Motor neuron (in vitro differentiated cells): Measurements from ENCODE around the gene ZFYVE28. TPM values are rescaled to one million over a fixed set of nuclear protein-coding genes. Genes with fewer than 3 reads are reported as not detected.

Experiments
- ATAC-seq, 8 experiments: fragments of 200-7000 bp; cut with Tn5 transposase; replicated peaks in 6 of 8; 2 replicates each; pipeline ENCODE4 v1.8.0; 2021; ENCODE audit warnings: mild to moderate bottlenecking in 8 of 8, moderate library complexity in 8 of 8
- H3K27ac ChIP-seq, 2 donors: fragments of 250-450 bp; sonication (Bioruptor Pico); 2 replicates each; pipeline ENCODE4 v1.9.0; 2021; ENCODE audit warnings: antibody characterized with exemption in 2 of 2, mild to moderate bottlenecking in 2 of 2, moderate library complexity in 1 of 2
- H3K4me1 ChIP-seq, 2 donors: fragments of 250-450 bp; sonication (Bioruptor Pico); replicated peaks in 1 of 2; 2 replicates each; pipeline ENCODE4 v1.6.1; 2021; ENCODE audit warnings: antibody characterized with exemption in 2 of 2, mild to moderate bottlenecking in 2 of 2, moderate library complexity in 1 of 2
- H3K4me3 ChIP-seq, 5 donors: fragments of 250-450 bp; sonication (Bioruptor Pico); 2 replicates each; pipeline ENCODE4 v1.9.0; 2021; ENCODE audit warnings: antibody characterized with exemption in 5 of 5, mild to moderate bottlenecking in 5 of 5, moderate library complexity in 4 of 5
- WGBS, 10 experiments: fragments of 450-650 bp; shearing (Covaris generic); methylation state at CpG; one replicate each; pipeline ENCODE4 v1.0.0; 2022; 5-methylcytosine and 5-hydroxymethylcytosine counted together
- in situ Hi-C, 9 experiments: fragments of 400-800 bp; cut with MboI; loops; one replicate each; pipeline ENCODE4 v1.15.0; 2021; ENCODE audit warnings: low sequenced_read_pairs in 9 of 9, low pct_unique_long_range_greater_than_20kb in 2 of 9; ENCODE audit not compliant: unreplicated experiment in 9 of 9
- total RNA-seq, 8 experiments: library from RNA; unstranded; fragments of 300-600 nt; gene quantifications; 2 replicates each; pipeline versions ENCODE4 v1.2.3 to v1.2.4, GENCODE V29; 2022

ZFYVE28 gene
- total RNA-seq, 8 experiments from 2014 or later: 1.1 to 8.2 (median 4.3) TPM

DNA sequence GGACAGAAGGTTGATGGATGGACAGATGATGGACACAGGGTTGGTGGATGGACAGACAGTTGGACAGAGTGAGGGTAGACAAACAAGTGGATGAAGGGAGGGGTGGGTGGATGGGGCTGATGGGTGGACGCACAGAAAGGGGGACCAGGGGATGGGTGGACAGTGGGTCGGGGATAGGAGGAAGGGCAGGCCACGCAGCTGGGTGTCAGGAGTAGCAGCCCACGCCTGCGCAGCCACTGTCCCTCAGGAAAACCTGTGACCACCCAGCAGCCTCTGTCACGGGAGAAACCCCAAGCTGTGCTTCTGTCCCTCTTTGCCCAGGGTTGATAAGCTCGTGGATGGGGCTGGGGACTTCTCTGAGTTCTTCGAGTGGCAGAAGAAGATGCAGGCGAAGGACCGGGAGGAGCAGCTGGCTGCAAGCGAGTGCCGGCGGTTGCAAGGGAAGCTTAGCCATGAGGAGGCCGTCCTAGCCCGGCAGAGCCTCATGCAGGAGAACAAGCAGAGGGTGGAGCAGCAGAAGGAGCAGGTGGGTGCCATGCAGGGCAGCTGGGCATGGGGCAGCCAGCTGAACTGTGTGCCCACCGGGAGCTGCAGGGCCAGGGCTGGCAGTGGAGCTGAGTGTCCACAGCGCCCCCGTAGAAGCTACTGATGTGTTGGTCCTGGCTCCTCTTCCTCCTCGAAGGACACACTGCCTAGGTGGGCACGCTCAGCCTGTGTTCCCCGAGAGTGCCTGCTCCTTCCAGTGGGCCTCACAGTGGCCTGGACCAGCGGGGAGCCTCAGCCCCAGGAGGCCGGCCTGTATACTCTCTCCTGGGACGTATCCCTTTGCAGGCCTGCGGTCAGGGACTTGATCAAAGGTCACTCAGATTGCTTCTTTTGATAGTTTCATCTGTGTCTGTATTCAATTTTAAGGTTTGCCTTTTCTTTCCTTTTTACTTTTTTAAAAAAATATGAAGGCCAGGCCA, 33.7 kb upstream of the ZFYVE28 start:
- H3K27ac ChIP-seq: no peak overlapping the region
- WGBS, 10 experiments: 71 to 97% (median 83%) methylated on average over 2 to 4 of the region's 25 CpGs; no CpG with 5 or more reads in 5 of the 10 experiments
- H3K4me3 ChIP-seq: no peak overlapping the region
- in situ Hi-C loops: no loop called here
- H3K4me1 ChIP-seq: no peaks in the 10 kb centered on the region
- no peak for ATAC-seq

- in situ Hi-C loops: no loop called here
- WGBS, 10 experiments: 0 to 83% (median 68%) methylated on average over 1 to 3 of the region's 10 CpGs; no CpG with 5 or more reads in 5 of the 10 experiments
- ATAC-seq: no peak
- no peak overlapping the region for H3K27ac ChIP-seq
- H3K4me1 ChIP-seq: no peaks in the 10 kb centered on the region
- no peak overlapping the region for H3K4me3 ChIP-seq
Measured at GRCh38 chr4:2451036-2451520, 32.6 kb upstream of the ZFYVE28 start.

- Histone ChIP-seq H3K27ac (no peak overlapping the region), H3K4me1 (peaks cover 0 to 5% of the 10 kb centered on the region in 2 donors), H3K4me3 (no peak overlapping the region)
- in situ Hi-C loops: no loop called here
- no peak for ATAC-seq
- WGBS, 10 experiments: 60 to 87% (median 73%) methylated on average over 2 to 4 of the region's 16 CpGs; no CpG with 5 or more reads in 6 of the 10 experiments
Measured at GRCh38 chr4:2450394-2451035, 32.1 kb upstream of the ZFYVE28 start.

GRCh38 chr4:2449511-2450392, 31.3 kb upstream of the ZFYVE28 start:
- no peak for ATAC-seq
- H3K4me3 ChIP-seq: no peak overlapping the region
- H3K27ac ChIP-seq: no peak overlapping the region
- peaks cover 0 to 9% of the 10 kb centered on the region in 2 donors for H3K4me1 ChIP-seq
- WGBS, 10 experiments: 48 to 80% (median 72%) methylated on average over 1 to 8 of the region's 27 CpGs; no CpG with 5 or more reads in 5 of the 10 experiments
- in situ Hi-C loops: no loop called here

DNA sequence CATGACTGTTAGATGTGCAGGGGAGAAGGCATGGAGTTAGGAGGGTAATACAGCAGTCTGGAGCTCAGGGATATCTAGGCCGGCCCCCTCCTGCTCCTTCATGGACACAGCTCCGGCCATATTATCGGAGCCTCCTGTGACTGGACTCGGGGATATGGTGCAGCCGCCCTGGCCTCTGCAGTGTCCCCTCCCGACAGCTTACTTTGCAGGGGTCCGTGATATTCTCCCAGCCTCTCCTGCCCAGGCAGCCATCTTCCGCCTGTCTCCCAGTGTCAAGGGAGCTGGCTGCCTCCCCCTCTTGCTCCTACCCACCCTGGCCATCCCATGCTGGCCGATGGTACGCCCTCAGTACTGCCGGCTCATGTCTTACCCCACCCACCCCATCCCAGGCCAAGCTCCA, 30.6 kb upstream of the ZFYVE28 start:
- Histone ChIP-seq H3K4me3 (no peak overlapping the region), H3K4me1 (peaks cover 0 to 9% of the 10 kb centered on the region in 2 donors), H3K27ac (no peak overlapping the region)
- 60 to 93% (median 80%) methylated on average over 1 to 3 of the region's 11 CpGs; no CpG with 5 or more reads in 5 of the 10 experiments for WGBS, 10 experiments
- ATAC-seq: no peak
- in situ Hi-C loops: no loop called here

- Histone ChIP-seq H3K4me3 (no peak overlapping the region), H3K27ac (no peak overlapping the region), H3K4me1 (peaks cover 0 to 9% of the 10 kb centered on the region in 2 donors)
- in situ Hi-C loops: no loop called here
- ATAC-seq: no peak
- 40 to 100% (median 89%) methylated on average over 1 to 4 of the region's 7 CpGs; no CpG with 5 or more reads in 5 of the 10 experiments for WGBS, 10 experiments
Measured at GRCh38 chr4:2448589-2448988, 30.1 kb upstream of the ZFYVE28 start.

DNA sequence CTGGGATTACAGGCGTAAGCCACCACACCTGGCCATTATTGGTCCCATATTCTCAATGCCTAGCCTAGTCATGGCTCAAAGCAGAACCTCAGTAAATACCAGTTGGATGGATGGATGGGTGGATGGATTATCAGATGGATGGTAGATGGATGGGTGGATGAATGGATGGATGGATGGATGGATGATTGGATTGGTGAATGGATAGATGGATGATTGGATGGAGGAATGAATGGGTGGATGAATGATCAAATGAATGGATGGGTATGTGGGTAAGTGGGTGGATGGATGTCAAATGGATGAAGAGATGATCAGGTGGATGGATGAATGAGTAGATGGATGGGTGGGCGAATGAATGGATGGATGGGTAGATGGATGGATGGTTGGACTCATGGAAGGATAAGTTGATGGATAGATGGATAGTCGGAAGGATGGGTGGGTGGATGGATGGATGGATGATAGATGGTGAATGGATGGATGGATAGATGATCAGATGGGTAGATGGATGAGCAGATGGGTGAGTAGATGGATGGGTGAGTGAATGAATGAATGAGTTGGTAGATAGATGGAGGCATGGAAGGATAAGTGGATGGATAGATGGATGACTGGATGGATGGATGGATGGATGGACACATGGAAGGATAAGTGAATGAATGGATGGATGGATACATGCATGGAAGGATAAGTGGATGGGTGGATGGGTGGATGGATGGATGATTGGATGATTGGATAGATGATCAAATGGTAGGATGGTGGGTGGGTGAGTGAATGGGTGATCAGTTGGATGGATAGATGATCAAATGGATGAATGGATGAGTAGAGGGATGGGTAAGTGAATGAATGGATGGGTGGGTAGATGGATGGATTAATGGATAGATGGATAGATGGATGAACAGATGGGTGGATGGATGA, 28.5 kb upstream of the ZFYVE28 start:
- no peak for ATAC-seq
- Histone ChIP-seq H3K4me1 (peaks cover 0 to 9% of the 10 kb centered on the region in 2 donors), H3K27ac (no peak overlapping the region), H3K4me3 (no peak overlapping the region)
- in situ Hi-C loops: no loop called here
- 21 to 92% (median 75%) methylated on average over 2 to 3 of the region's 3 CpGs for WGBS, 10 experiments

DNA sequence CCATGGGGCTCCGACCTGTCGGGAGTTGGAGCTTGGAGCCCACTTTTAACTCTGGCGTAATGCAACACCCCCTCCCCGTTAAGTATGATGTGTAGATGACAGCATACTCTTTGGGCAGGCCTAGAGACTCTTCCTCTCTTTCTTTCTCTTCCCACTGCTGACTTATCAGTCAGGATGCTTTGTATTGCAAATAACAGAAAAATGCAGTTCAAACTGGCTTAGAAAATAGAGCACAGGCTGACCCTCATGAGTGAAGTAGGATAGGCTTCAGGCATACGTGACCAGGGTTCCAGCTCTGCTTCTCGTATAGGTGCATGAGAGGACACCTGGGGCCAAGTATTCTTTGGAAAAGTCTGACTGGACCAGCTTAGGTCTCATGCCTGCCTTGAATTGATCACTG, 27.1 kb upstream of the ZFYVE28 start:
- in situ Hi-C loops: no loop called here
- WGBS, 10 experiments: 0 to 80% (median 79%) methylated on average over 1 to 3 of the region's 6 CpGs; no CpG with 5 or more reads in 4 of the 10 experiments

GRCh38 chr4:2445130-2445529, 26.7 kb upstream of the ZFYVE28 start:
- in situ Hi-C loops: no loop called here
- WGBS, 10 experiments: 80 to 100% (median 83%) methylated on average over 1 to 7 of the region's 9 CpGs; no CpG with 5 or more reads in 7 of the 10 experiments
- ATAC-seq: peak in 2 of 8 experiments; percentile 3 to 6
- Histone ChIP-seq H3K27ac (no peak overlapping the region), H3K4me3 (no peak overlapping the region), H3K4me1 (peaks cover 0 to 9% of the 10 kb centered on the region in 2 donors)

More for the DNA sequence above, 27.1 kb upstream of the ZFYVE28 start:
- no peak overlapping the region for H3K4me3 ChIP-seq
- peak in 4 of 8 experiments; percentile 18 to 50 (median 33) for ATAC-seq
- peak overlapping the region in 1 of 2 donors; percentile 46 for H3K27ac ChIP-seq
- H3K4me1 ChIP-seq: peaks cover 0 to 9% of the 10 kb centered on the region in 2 donors

GRCh38 chr4:2443956-2444740, 25.7 kb upstream of the ZFYVE28 start:
- Histone ChIP-seq H3K4me3 (no peak overlapping the region), H3K4me1 (peaks cover 0 to 9% of the 10 kb centered on the region in 2 donors), H3K27ac (no peak overlapping the region)
- ATAC-seq: no peak
- in situ Hi-C loops: no loop called here
- WGBS, 10 experiments: 86 to 100% (median 100%) methylated on average over 1 to 4 of the region's 7 CpGs; no CpG with 5 or more reads in 6 of the 10 experiments
